GM12878 (cell line): ENCODE data around the gene CCDC71. TPM values are rescaled to one million over a fixed set of nuclear protein-coding genes. Genes with fewer than 3 reads are reported as not detected.

Source experiments
- ASH2L ChIP-seq: fragments of 300-600, 200-600 bp; sonication (generic); IDR thresholded peaks from 2 replicates; pipeline ENCODE4 v1.6.1; 2017; ENCODE audit warnings: low read depth, mild to moderate bottlenecking, borderline replicate concordance
- BRCA1 ChIP-seq: IDR thresholded peaks from 2 replicates; pipeline ENCODE4 v1.6.1; 2011; ENCODE audit warnings: low read depth, low read length, improper control_type of control experiment
- DPF2 ChIP-seq: fragments of 450-650 bp; IDR thresholded peaks from 2 replicates; pipeline ENCODE4 v1.6.1; 2017; ENCODE audit warnings: mild to moderate bottlenecking
- ESRRA ChIP-seq: IDR thresholded peaks from 2 replicates; pipeline ENCODE4 v1.6.1; 2012; ENCODE audit warnings: mild to moderate bottlenecking, low read length, improper control_type of control experiment
- HCFC1 ChIP-seq: fragments of 150-350 bp; IDR thresholded peaks from 2 replicates; pipeline ENCODE4 v1.6.1; 2014; ENCODE audit warnings: low read length
- IKZF2 ChIP-seq, 2 experiments: fragments of 450-650 bp; IDR thresholded peaks; 2 replicates each; pipeline ENCODE4 v1.6.1; 2017; ENCODE audit warnings: mild to moderate bottlenecking in 2 of 2, moderate library complexity in 2 of 2
- JUND ChIP-seq: IDR thresholded peaks from 2 replicates; pipeline ENCODE4 v1.6.1; 2012; ENCODE audit warnings: low read depth, mild to moderate bottlenecking, low read length, improper control_type of control experiment, moderate library complexity
- PML ChIP-seq: IDR thresholded peaks from 2 replicates; pipeline ENCODE4 v1.6.1; 2012; ENCODE audit warnings: low read length, inconsistent platforms
- POLR2A ChIP-seq: IDR thresholded peaks from 2 replicates; pipeline ENCODE4 v1.6.1; 2011; ENCODE audit warnings: low read depth, mild to moderate bottlenecking, low read length
- RELA ChIP-seq: fragments of 450-650 bp; IDR thresholded peaks from 2 replicates; pipeline ENCODE4 v1.8.0; 2014; ENCODE audit warnings: borderline replicate concordance; ENCODE audit not compliant: partially characterized antibody
- RUNX3 ChIP-seq: IDR thresholded peaks from 2 replicates; pipeline ENCODE4 v1.6.1; 2012; ENCODE audit warnings: low read length, inconsistent platforms
- SMARCA5 ChIP-seq: fragments of 450-650 bp; IDR thresholded peaks from 2 replicates; pipeline ENCODE4 v1.6.1; 2017; ENCODE audit warnings: mild to moderate bottlenecking
- SREBF2 ChIP-seq: IDR thresholded peaks from 2 replicates; pipeline ENCODE4 v1.6.1; 2012; ENCODE audit warnings: mild to moderate bottlenecking, low read length
- SUPT20H ChIP-seq: IDR thresholded peaks from 2 replicates; pipeline ENCODE4 v1.6.1; 2011; ENCODE audit warnings: low read depth, mild to moderate bottlenecking, low read length, moderate library complexity, borderline replicate concordance; ENCODE audit not compliant: control insufficient read depth
- TARDBP ChIP-seq: IDR thresholded peaks from 2 replicates; pipeline ENCODE4 v1.6.1; 2016; ENCODE audit warnings: borderline replicate concordance
- WRNIP1 ChIP-seq: IDR thresholded peaks from 2 replicates; pipeline ENCODE4 v1.6.1; 2011; ENCODE audit warnings: low read depth, low read length, improper control_type of control experiment, borderline replicate concordance
- polyA plus RNA-seq, 11 experiments: library from polyadenylated mRNA; depleted of rRNA in 4 of 11; unstranded in 6 of 11; stranded (reverse) in 5 of 11; fragments of >200 nt; fragmentation: Nextera tagmentation in 4 of 11; fragmentation: Illumina TruSeq in 1 of 11; extraction: Ambion mirVana in 4 of 11; extraction: Trizol in 1 of 11; gene quantifications; 1 replicate in 1 of 11; 2 replicates in 10 of 11; pipeline versions ENCODE4 v1.2.1 to v1.2.3, GENCODE V29; 2011 to 2016; ENCODE audit warnings: inconsistent platforms in 2 of 11, missing spikeins in 2 of 11, low read depth in 1 of 11
- total RNA-seq, 4 experiments: library from RNA; depleted of rRNA in 3 of 4; stranded (reverse); fragments of >200 nt in 3 of 4; fragmentation: Illumina TruSeq in 1 of 4; extraction: Trizol in 1 of 4; gene quantifications; 2 replicates each; pipeline versions ENCODE4 v1.2.1 to v1.2.3, GENCODE V29; 2013 to 2021
- TF ChIP-seq, protein P1 (sequence below), 3 experiments: IDR thresholded peaks in 2 of 3; conservative IDR thresholded peaks in 1 of 3; 2 replicates each; pipeline ENCODE4 v1.5.1; 2011; ENCODE audit warnings: low read depth in 3 of 3, low read length in 3 of 3, mild to moderate bottlenecking in 3 of 3, control low read depth in 2 of 3, moderate library complexity in 2 of 3, inconsistent platforms in 1 of 3, mixed read lengths in 1 of 3; ENCODE audit not compliant: control insufficient read depth in 2 of 3, insufficient read depth in 1 of 3; ENCODE audit errors: extremely low read depth in 1 of 3
- TF ChIP-seq, protein P2 (sequence below): fragments of 450-650 bp; formaldehyde crosslinking; IDR thresholded peaks from 2 replicates; pipeline ENCODE4 v1.5.0; 2022; ENCODE audit warnings: mild to moderate bottlenecking, missing genetic modification characterization
- TF ChIP-seq, protein P3 (sequence below): fragments of 450-650 bp; IDR thresholded peaks from 2 replicates; pipeline ENCODE4 v1.6.1; 2018; ENCODE audit warnings: borderline replicate concordance, mild to moderate bottlenecking; ENCODE audit not compliant: partially characterized antibody
- TF ChIP-seq, protein P4 (sequence below): fragments of 450-650 bp; IDR thresholded peaks from 2 replicates; pipeline ENCODE4 v1.6.1; 2017; ENCODE audit warnings: mild to moderate bottlenecking, moderate library complexity

Gene CCDC71
- total and polyA plus RNA-seq, 10 of the 15 experiments (the other 5 are each of a cell fraction or from before 2014, with no cell fraction given): 0.20 to 38.0 (median 16.1) TPM

DNA sequence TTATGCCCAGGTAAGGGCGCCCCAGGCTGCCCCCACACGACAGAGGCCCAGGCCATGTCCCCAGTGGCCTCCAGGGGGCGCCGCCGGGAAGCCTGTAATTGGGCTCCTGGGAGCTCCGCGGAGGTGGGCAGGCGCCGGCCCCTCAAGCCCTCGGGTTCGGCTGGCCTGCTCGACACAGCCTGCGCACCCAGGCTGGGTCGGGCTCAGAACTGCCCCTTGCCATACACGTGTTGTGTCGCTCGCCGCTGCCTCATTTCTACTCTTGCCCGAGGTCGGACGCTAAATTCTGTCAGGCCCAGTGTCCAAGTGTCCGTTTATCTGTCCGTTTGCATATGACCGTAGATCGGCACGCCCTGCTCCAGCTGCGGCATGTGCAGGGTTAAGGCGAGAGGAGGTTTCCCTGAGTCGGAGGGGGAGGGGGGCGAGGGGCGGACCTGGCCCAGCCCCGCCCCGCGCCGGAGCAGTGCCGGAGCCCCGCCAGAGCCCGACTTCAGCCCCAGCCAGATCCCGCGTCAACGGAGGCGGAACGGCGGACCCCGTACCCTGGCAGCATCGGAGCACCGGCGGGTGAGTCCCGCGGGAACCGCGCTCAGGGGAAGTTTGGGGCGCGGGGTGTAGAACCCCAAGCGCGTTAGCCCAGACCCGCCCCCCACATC, 5.1 kb upstream of the CCDC71 start, which contains the start of gene KLHDC8B (continued):
- TF ChIP-seq ESRRA (no peak), IKZF2 (IDR thresholded peaks at IDR 0.05) (no peak), BRCA1 (no peak), HCFC1 (no peak), ASH2L (no peak), SMARCA5 (peak; percentile 90), DPF2 (peak; percentile 58; the same call in 1 of the 2 replicates), SUPT20H (no peak), JUND (no peak), POLR2A (peak; percentile 53), RELA (no peak), PML (no peak), TARDBP (no peak), RUNX3 (no peak), SREBF2 (no peak), WRNIP1 (no peak)
- TF ChIP-seq, protein P1, sequence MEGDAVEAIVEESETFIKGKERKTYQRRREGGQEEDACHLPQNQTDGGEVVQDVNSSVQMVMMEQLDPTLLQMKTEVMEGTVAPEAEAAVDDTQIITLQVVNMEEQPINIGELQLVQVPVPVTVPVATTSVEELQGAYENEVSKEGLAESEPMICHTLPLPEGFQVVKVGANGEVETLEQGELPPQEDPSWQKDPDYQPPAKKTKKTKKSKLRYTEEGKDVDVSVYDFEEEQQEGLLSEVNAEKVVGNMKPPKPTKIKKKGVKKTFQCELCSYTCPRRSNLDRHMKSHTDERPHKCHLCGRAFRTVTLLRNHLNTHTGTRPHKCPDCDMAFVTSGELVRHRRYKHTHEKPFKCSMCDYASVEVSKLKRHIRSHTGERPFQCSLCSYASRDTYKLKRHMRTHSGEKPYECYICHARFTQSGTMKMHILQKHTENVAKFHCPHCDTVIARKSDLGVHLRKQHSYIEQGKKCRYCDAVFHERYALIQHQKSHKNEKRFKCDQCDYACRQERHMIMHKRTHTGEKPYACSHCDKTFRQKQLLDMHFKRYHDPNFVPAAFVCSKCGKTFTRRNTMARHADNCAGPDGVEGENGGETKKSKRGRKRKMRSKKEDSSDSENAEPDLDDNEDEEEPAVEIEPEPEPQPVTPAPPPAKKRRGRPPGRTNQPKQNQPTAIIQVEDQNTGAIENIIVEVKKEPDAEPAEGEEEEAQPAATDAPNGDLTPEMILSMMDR (IDR thresholded peaks at IDR 0.05 in 2 of 3, conservative IDR thresholded peaks at IDR 0.05 in 1 of 3; ENCODE audit: control insufficient read depth in 2 of 3, extremely low read depth in 1 of 3, insufficient read depth in 1 of 3, low read depth in 3 of 3, low read length in 3 of 3): peak; percentile 93 to 96 (median 96)
- TF ChIP-seq, protein P2, sequence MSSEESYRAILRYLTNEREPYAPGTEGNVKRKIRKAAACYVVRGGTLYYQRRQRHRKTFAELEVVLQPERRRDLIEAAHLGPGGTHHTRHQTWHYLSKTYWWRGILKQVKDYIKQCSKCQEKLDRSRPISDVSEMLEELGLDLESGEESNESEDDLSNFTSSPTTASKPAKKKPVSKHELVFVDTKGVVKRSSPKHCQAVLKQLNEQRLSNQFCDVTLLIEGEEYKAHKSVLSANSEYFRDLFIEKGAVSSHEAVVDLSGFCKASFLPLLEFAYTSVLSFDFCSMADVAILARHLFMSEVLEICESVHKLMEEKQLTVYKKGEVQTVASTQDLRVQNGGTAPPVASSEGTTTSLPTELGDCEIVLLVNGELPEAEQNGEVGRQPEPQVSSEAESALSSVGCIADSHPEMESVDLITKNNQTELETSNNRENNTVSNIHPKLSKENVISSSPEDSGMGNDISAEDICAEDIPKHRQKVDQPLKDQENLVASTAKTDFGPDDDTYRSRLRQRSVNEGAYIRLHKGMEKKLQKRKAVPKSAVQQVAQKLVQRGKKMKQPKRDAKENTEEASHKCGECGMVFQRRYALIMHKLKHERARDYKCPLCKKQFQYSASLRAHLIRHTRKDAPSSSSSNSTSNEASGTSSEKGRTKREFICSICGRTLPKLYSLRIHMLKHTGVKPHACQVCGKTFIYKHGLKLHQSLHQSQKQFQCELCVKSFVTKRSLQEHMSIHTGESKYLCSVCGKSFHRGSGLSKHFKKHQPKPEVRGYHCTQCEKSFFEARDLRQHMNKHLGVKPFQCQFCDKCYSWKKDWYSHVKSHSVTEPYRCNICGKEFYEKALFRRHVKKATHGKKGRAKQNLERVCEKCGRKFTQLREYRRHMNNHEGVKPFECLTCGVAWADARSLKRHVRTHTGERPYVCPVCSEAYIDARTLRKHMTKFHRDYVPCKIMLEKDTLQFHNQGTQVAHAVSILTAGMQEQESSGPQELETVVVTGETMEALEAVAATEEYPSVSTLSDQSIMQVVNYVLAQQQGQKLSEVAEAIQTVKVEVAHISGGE (CRISPR knock-in tag): no peak
- TF ChIP-seq, protein P3, sequence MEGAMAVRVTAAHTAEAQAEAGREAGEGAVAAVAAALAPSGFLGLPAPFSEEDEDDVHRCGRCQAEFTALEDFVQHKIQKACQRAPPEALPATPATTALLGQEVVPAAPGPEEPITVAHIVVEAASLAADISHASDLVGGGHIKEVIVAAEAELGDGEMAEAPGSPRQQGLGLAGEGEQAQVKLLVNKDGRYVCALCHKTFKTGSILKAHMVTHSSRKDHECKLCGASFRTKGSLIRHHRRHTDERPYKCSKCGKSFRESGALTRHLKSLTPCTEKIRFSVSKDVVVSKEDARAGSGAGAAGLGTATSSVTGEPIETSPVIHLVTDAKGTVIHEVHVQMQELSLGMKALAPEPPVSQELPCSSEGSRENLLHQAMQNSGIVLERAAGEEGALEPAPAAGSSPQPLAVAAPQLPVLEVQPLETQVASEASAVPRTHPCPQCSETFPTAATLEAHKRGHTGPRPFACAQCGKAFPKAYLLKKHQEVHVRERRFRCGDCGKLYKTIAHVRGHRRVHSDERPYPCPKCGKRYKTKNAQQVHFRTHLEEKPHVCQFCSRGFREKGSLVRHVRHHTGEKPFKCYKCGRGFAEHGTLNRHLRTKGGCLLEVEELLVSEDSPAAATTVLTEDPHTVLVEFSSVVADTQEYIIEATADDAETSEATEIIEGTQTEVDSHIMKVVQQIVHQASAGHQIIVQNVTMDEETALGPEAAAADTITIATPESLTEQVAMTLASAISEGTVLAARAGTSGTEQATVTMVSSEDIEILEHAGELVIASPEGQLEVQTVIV: no peak
- TF ChIP-seq, protein P4, sequence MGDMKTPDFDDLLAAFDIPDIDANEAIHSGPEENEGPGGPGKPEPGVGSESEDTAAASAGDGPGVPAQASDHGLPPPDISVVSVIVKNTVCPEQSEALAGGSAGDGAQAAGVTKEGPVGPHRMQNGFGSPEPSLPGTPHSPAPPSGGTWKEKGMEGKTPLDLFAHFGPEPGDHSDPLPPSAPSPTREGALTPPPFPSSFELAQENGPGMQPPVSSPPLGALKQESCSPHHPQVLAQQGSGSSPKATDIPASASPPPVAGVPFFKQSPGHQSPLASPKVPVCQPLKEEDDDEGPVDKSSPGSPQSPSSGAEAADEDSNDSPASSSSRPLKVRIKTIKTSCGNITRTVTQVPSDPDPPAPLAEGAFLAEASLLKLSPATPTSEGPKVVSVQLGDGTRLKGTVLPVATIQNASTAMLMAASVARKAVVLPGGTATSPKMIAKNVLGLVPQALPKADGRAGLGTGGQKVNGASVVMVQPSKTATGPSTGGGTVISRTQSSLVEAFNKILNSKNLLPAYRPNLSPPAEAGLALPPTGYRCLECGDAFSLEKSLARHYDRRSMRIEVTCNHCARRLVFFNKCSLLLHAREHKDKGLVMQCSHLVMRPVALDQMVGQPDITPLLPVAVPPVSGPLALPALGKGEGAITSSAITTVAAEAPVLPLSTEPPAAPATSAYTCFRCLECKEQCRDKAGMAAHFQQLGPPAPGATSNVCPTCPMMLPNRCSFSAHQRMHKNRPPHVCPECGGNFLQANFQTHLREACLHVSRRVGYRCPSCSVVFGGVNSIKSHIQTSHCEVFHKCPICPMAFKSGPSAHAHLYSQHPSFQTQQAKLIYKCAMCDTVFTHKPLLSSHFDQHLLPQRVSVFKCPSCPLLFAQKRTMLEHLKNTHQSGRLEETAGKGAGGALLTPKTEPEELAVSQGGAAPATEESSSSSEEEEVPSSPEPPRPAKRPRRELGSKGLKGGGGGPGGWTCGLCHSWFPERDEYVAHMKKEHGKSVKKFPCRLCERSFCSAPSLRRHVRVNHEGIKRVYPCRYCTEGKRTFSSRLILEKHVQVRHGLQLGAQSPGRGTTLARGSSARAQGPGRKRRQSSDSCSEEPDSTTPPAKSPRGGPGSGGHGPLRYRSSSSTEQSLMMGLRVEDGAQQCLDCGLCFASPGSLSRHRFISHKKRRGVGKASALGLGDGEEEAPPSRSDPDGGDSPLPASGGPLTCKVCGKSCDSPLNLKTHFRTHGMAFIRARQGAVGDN: peak; percentile 18; the same call in 1 of the 2 replicates
